Upper lobe of right lung (tissue), 1 donor: ENCODE results near the gene AP4M1. TPM values are rescaled to one million over a fixed set of nuclear protein-coding genes. Genes with fewer than 3 reads are reported as not detected.
A peak's percentile ranks its signal among the peaks of the same experiment; 100 is the strongest.

Experiments
- ATAC-seq: fragments of 200-7000 bp; cut with Tn5 transposase; one replicate; pipeline ENCODE4 v1.9.1; 2020; ENCODE audit warnings: mild to moderate bottlenecking, moderate library complexity
- DNase-seq: peaks from one replicate; pipeline ENCODE4 v3.0.0-alpha.2; 2020
- H3K27ac ChIP-seq: fragments of 200-600 bp; one replicate; pipeline ENCODE4 v1.8.0; 2022
- H3K27me3 ChIP-seq: fragments of 200-600 bp; one replicate; pipeline ENCODE4 v1.8.0; 2022; ENCODE audit warnings: mild to moderate bottlenecking
- H3K36me3 ChIP-seq: fragments of 200-600 bp; one replicate; pipeline ENCODE4 v1.8.0; 2022
- H3K4me1 ChIP-seq: fragments of 200-600 bp; one replicate; pipeline ENCODE4 v1.8.0; 2022
- H3K4me3 ChIP-seq: fragments of 200-600 bp; one replicate; pipeline ENCODE4 v1.8.0; 2022; ENCODE audit warnings: mild to moderate bottlenecking
- H3K9me3 ChIP-seq: fragments of 200-600 bp; one replicate; pipeline ENCODE4 v1.8.0; 2022
- CTCF ChIP-seq: fragments of 200-600 bp; IDR thresholded peaks from one replicate; pipeline ENCODE4 v1.8.0; 2022; ENCODE audit warnings: antibody characterized with exemption
- intact Hi-C: fragments of 100-400 bp; cut with DNase I; formaldehyde crosslinking; loops from one replicate; pipeline ENCODE4 v1.11.0; 2022
- total RNA-seq: library from RNA; stranded (reverse); fragmentation: NEBNext Ultra II Directional; extraction: Animal tissue kit (Norgen Biotek cat#: 25700); gene quantifications from one replicate; pipeline ENCODE4 v1.2.1, GENCODE V29; 2021
- donor health status: DM: no; HTN: yes; CAD: no; lungs with severe emphysema.

Gene AP4M1
- total RNA-seq, 1 donor from 2014 or later, result 16.8 TPM

GRCh38 chr7:100111156-100111555 lies 9.7 kb downstream of the AP4M1 start:
- no peaks in the 10 kb centered on the region for H3K27me3 ChIP-seq
- H3K9me3 ChIP-seq, result no peaks in the 10 kb centered on the region
- H3K27ac ChIP-seq, result no peak overlapping the region
- ATAC-seq, result no peak
- H3K36me3 ChIP-seq, result peaks cover 71% of the 10 kb centered on the region
- intact Hi-C loops, result no loop called here
- no peak for TF ChIP-seq CTCF
- DNase-seq, result no peak
- H3K4me3 ChIP-seq, result no peak overlapping the region
- no peaks in the 10 kb centered on the region for H3K4me1 ChIP-seq

GRCh38 chr7:100111914-100112313 lies 10.5 kb downstream of the AP4M1 start:
- no peak for DNase-seq
- Histone ChIP-seq H3K27me3 (no peaks in the 10 kb centered on the region), H3K36me3 (peaks cover 65% of the 10 kb centered on the region), H3K4me1 (no peaks in the 10 kb centered on the region), H3K9me3 (no peaks in the 10 kb centered on the region), H3K27ac (no peak overlapping the region), H3K4me3 (no peak overlapping the region)
- intact Hi-C loops, result no loop called here
- no peak for ATAC-seq
- TF ChIP-seq CTCF, result no peak

- TF ChIP-seq CTCF, result no peak
- no peak overlapping the region for H3K27ac ChIP-seq
- H3K27me3 ChIP-seq, result no peaks in the 10 kb centered on the region
- H3K9me3 ChIP-seq, result no peaks in the 10 kb centered on the region
- peaks cover 7% of the 10 kb centered on the region for H3K4me1 ChIP-seq
- H3K36me3 ChIP-seq, result peaks cover 39% of the 10 kb centered on the region
- H3K4me3 ChIP-seq, result no peak overlapping the region
- no peak for DNase-seq
- intact Hi-C loops, result no loop called here
- no peak for ATAC-seq
Observed at GRCh38 chr7:100115026-100115425, 13.6 kb downstream of the AP4M1 start.

- H3K36me3 ChIP-seq, result peaks cover 13% of the 10 kb centered on the region
- ATAC-seq (no peak), DNase-seq (no peak)
- intact Hi-C loops, result no loop called here
- H3K4me1 ChIP-seq, result peaks cover 13% of the 10 kb centered on the region
- TF ChIP-seq CTCF, result no peak
- H3K27ac ChIP-seq, result peak overlapping the region; percentile 97
- no peaks in the 10 kb centered on the region for H3K27me3 ChIP-seq
- peak overlapping the region; percentile 84 for H3K4me3 ChIP-seq
- H3K9me3 ChIP-seq, result no peaks in the 10 kb centered on the region
Observed at GRCh38 chr7:100118388-100119071, 17.1 kb downstream of the AP4M1 start.

GRCh38 chr7:100119072-100119969 lies 17.9 kb downstream of the AP4M1 start, which contains the start of the genes CNPY4 and TAF6:
Gene CNPY4 (plus strand): TSS chr7:100119634. CDS start chr7:100119745, 111 bp downstream.
Gene TAF6 (minus strand): TSS chr7:100119358. CDS start chr7:100114209, 5,149 bp downstream.
- peak within 1 kb of the TSS; percentile 97 for H3K27ac ChIP-seq
- H3K36me3 ChIP-seq, result peaks cover 5% of the 10 kb centered on the region
- no peak for TF ChIP-seq CTCF
- intact Hi-C loops, result no loop called here
- H3K4me3 ChIP-seq, result peak within 1 kb of the TSS; percentile 84
- H3K9me3 ChIP-seq, result no peaks in the 10 kb centered on the region
- ATAC-seq (peak; percentile 93), DNase-seq (peak; percentile 98)
- H3K27me3 ChIP-seq, result no peaks in the 10 kb centered on the region
- H3K4me1 ChIP-seq, result peaks cover 13% of the 10 kb centered on the region
